D721Med (cell line): ENCODE results near the gene DGAT2L6.
"Not testable (repeated sequence)": the region's sequence is repeated elsewhere in the genome, so short reads cannot be mapped to it uniquely, and the experiment has no call there.

ENCODE experiments used
- DNase-seq: peaks from one replicate; pipeline ENCODE4 v3.0.0; 2011; ENCODE audit warnings: low spot score; ENCODE audit not compliant: insufficient read length
- FAIRE-seq: peaks from 2 replicates; lab custom pipeline; 2011; peaks lifted over from hg19 to GRCh38; lab: Jason Lieb, UNC
- CTCF ChIP-seq: IDR thresholded peaks from 2 replicates; pipeline ENCODE4 v1.5.1; 2012; ENCODE audit warnings: mild to moderate bottlenecking, control low read depth; ENCODE audit not compliant: insufficient read depth; ENCODE audit errors: missing control alignments

Gene DGAT2L6

GRCh38 chrX:70196961-70197720, 19.9 kb downstream of the DGAT2L6 start:
- no peak for FAIRE-seq
- DNase-seq: no peak
- peak; percentile 61 for TF ChIP-seq CTCF

- DNase-seq (no peak), FAIRE-seq (no peak)
- TF ChIP-seq CTCF: no peak
These were observed 24.4 kb downstream of the DGAT2L6 start for GRCh38 chrX:70201732-70202131.

- TF ChIP-seq CTCF: no peak
These were observed 31.2 kb downstream of the DGAT2L6 start for GRCh38 chrX:70208479-70208878.

GRCh38 chrX:70209570-70209969, 32.3 kb downstream of the DGAT2L6 start:
- DNase-seq, FAIRE-seq: not testable (repeated sequence)

More at GRCh38 chrX:70208479-70208878, 31.2 kb downstream of the DGAT2L6 start:
- FAIRE-seq (no peak), DNase-seq (no peak)

- DNase-seq: no peak
- no peak for TF ChIP-seq CTCF
- no peak for FAIRE-seq
These were observed 42.9 kb downstream of the DGAT2L6 start for GRCh38 chrX:70219938-70220764.

- TF ChIP-seq CTCF: no peak
- no peak for DNase-seq
- no peak for FAIRE-seq
These were observed 48.8 kb downstream of the DGAT2L6 start for GRCh38 chrX:70226048-70226447.

GRCh38 chrX:70226687-70227086, 49.4 kb downstream of the DGAT2L6 start:
- DNase-seq (no peak), FAIRE-seq (no peak)
- no peak for TF ChIP-seq CTCF
